ENCODE results near the gene TPCN2. TPM values are rescaled to one million over a fixed set of nuclear protein-coding genes. Genes with fewer than 3 reads are reported as not detected.
A peak's percentile ranks its signal among the peaks of the same experiment; 100 is the strongest.

Gene TPCN2
- total RNA-seq, 1 experiment from 2014 or later: 20.6 TPM

- no TSS peak for BruUV-seq (replicated peaks)
- intact Hi-C loops (cut with micrococcal nuclease; ENCODE audit: unreplicated experiment): loop anchor here (10.0 kb wide), 1 partner anchor 260 kb away; no protein-coding TSS in a partner anchor
Observed at GRCh38 chr11:69114362-69114761, 65.6 kb downstream of the TPCN2 start.

DNA sequence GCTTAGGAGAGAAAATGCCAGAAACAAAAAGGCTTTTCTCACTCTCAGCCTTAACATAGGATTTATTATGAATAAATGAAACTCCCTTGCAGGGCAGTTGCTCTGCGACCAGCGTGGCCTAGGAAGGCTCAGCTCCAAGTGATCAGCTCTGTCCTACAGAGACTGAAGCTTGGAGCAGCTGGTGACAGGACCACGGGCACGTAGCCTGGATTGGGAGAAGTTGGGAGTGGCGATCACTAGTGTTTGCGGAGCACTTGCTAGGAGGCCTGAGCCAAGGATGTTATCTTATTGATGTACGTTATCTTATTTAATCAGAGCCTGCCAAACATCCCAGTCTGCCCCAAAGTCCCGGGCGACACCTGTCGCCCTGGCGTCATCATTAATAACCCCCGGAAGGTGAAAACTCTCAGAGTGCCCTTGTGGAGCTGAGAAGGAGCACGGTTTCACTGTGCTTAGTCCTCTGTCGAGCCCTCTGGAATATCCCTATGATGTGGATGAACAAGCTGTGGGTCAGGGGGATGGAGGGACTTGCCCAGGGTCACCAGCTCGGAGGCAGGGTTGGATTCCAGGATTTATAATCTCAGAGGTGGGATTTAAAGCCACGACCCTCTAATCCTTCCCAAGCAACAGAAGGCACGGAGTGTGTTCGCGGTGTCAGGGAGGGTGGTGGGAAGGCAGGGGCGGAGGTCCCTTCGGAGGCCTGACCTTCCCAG, 66.2 kb downstream of the TPCN2 start:
- Histone ChIP-seq H3K27ac (ENCODE audit: low read length) (peak overlapping the region; percentile 75), H3K9me3 (ENCODE audit: control insufficient read depth, insufficient read depth, low read depth, low read length) (no peaks in the 10 kb centered on the region), H3K4me1 (ENCODE audit: control insufficient read depth, insufficient read depth, low read length) (peaks cover 21% of the 10 kb centered on the region), H3K27me3 (ENCODE audit: control insufficient read depth, insufficient read depth, low read length) (no peaks in the 10 kb centered on the region), H3K36me3 (ENCODE audit: control insufficient read depth, insufficient read depth, low read length) (no peaks in the 10 kb centered on the region), H3K4me3 (ENCODE audit: low read depth in 2 of 2, low read length in 2 of 2) (no peak overlapping the region)
- ATAC-seq (0 out of 2 replicates have a peak, but pooled peaks have one; percentile 7), DNase-seq (ENCODE audit: low read depth, low spot score) (no peak)
- CTCF ChIA-PET: interaction anchor here (1.5 kb wide), 1 partner anchor 17 kb away, joined by 5 read pairs; no protein-coding TSS in a partner anchor
- no TSS peak for BruUV-seq (replicated peaks)
- POLR2A ChIA-PET: no interaction called here
- in situ Hi-C loops (cut with HindIII; ENCODE audit: low pct_unique_long_range_greater_than_20kb, low sequenced_read_pairs) (no loop called here), intact Hi-C loops (cut with micrococcal nuclease; ENCODE audit: unreplicated experiment) (loop anchor here (10.0 kb wide), 1 partner anchor 260 kb away; no protein-coding TSS in a partner anchor)
- TF ChIP-seq REST (IDR thresholded peaks at IDR 0.05; ENCODE audit: insufficient read depth in 1 of 2, low read depth in 2 of 2, low read length in 1 of 2) (no peak), TCF7L2 (IDR thresholded peaks at IDR 0.05; ENCODE audit: low read depth, low read length) (no peak), SIN3A (IDR thresholded peaks at IDR 0.05; ENCODE audit: borderline replicate concordance, insufficient read depth, low read depth, low read length) (no peak), CTCF (IDR thresholded peaks at IDR 0.05) (no peak)

More at GRCh38 chr11:69114362-69114761, 65.6 kb downstream of the TPCN2 start:
- H3K9me3 ChIP-seq (ENCODE audit: control insufficient read depth, insufficient read depth, low read depth, low read length): no peaks in the 10 kb centered on the region
- ChIA-PET POLR2A (no interaction called here), CTCF (interaction anchor here (1.5 kb wide), 1 partner anchor 17 kb away, joined by 5 read pairs; no protein-coding TSS in a partner anchor)
- H3K36me3 ChIP-seq (ENCODE audit: control insufficient read depth, insufficient read depth, low read length): no peaks in the 10 kb centered on the region
- ATAC-seq (no peak), DNase-seq (ENCODE audit: low read depth, low spot score) (no peak)
- H3K4me1 ChIP-seq (ENCODE audit: control insufficient read depth, insufficient read depth, low read length): peaks cover 21% of the 10 kb centered on the region
- in situ Hi-C loops (cut with HindIII; ENCODE audit: low pct_unique_long_range_greater_than_20kb, low sequenced_read_pairs): no loop called here
- TF ChIP-seq POLR2AphosphoS5 (IDR thresholded peaks at IDR 0.05; ENCODE audit: low read depth, low read length) (no peak), CTCF (IDR thresholded peaks at IDR 0.05) (no peak), REST (IDR thresholded peaks at IDR 0.05; ENCODE audit: insufficient read depth in 1 of 2, low read depth in 2 of 2, low read length in 1 of 2) (no peak), TCF7L2 (IDR thresholded peaks at IDR 0.05; ENCODE audit: low read depth, low read length) (no peak), SIN3A (IDR thresholded peaks at IDR 0.05; ENCODE audit: borderline replicate concordance, insufficient read depth, low read depth, low read length) (no peak)
- no peak overlapping the region for H3K4me3 ChIP-seq (ENCODE audit: low read depth in 2 of 2, low read length in 2 of 2)
- H3K27me3 ChIP-seq (ENCODE audit: control insufficient read depth, insufficient read depth, low read length): no peaks in the 10 kb centered on the region
- peak overlapping the region; percentile 75 for H3K27ac ChIP-seq (ENCODE audit: low read length)
